NCI-H1694 treated with DMSO at 0.1 percent for 48 hours (cell line): Measurements from ENCODE around the gene NTN4.
"Not testable (repeated sequence)": the region's sequence is repeated elsewhere in the genome, so short reads cannot be mapped to it uniquely, and the experiment has no call there.

Experiments
- DNase-seq: peaks from one replicate; lab custom pipeline; 2025; lab: John Stamatoyannopoulos, UW

Gene NTN4

GRCh38 chr12:95790033-95790916, at the start of gene NTN4:
Gene NTN4 (minus strand): TSS chr12:95790764. CDS start chr12:95790309, 455 bp downstream.
- DNase-seq: no peak

- DNase-seq: no peak
Observed at GRCh38 chr12:95838125-95838524, 47.6 kb upstream of the NTN4 start.

- no peak for DNase-seq
Observed at GRCh38 chr12:95837240-95838038, 46.9 kb upstream of the NTN4 start.

- no peak for DNase-seq
Observed at GRCh38 chr12:95836630-95837239, 46.2 kb upstream of the NTN4 start.

- DNase-seq: no peak
Observed at GRCh38 chr12:95836185-95836609, 45.6 kb upstream of the NTN4 start.

- no peak for DNase-seq
Observed at GRCh38 chr12:95834572-95834971, 44.0 kb upstream of the NTN4 start.

DNA sequence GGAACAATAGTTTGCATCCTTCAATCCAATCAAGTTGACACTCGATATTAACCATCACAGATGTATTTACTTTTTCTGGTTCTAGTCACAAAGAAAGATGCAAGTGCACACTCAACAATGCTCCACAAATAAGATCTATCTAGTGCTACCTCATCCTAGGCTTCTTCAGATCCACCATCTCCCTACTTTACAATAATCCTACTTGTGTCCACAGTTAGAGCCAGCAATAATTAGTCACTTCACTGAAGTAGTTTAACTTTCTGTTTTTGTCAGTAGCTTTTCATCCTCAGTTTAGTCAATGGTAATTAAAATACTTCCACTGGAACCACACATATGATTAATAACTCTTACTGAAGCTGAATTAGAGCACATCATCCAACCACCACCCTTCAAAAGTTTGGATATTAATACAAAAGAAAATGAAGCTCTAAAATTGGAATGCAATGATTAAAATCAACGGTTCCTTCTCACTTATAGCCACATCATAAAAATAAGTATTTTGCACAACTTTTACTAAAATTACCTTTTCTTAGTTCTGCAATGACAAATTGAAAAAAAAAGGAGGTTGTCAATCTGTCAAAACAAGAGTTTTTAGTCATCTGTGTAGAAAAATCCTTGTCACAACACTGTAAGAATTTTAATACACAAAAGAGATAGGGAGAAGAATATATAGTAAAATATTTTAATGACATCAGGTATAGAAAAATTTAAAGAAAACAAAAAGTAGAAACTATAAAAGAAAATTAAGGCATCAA, 39.9 kb upstream of the NTN4 start:
- no peak for DNase-seq

DNA sequence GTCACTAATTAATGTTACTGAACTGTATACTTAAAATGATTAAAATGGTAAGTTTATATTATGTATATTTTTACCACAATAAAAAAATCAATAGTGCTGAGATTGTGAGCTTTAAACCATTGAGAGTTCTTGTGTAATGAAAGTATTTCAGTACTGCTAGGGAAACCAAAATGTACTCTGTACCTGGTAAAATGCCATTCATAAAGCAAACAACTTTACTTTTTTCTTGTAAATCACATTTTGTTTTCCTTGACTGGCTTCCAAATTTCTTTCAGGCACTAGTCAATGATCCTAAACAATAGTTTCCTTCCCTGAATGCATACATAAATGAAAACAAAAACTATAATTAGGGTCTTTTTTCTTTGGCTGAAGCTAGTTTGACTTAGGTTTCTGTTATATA, 38.8 kb upstream of the NTN4 start:
- DNase-seq: no peak

DNA sequence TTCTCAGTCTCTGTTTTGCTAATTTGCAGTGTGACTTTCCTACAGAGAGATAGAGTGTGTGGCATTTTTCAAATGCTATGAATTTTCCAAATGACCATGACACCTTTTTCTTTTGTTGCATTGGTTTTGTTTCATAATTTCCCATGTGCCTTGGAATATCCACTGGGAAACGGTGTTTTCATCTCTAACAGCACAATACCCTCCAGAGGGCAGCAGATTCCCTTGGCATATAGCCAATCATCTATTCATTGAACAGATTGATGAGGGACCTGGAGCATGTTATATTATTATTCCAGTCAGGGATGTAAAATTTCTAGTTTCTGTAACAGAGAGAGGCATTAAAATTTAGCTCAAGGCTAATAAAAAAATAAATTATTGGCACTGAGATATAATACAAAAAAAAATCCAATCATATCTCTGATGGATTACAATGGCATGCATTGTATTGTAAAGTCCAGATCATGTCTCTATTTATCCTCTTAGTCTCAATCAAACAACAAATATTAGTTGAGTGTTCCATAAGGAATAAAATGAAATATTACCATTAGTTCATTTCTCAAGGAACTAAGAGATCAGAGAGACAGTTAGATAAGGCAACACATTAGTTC, 29.6 kb upstream of the NTN4 start:
- DNase-seq: peak; percentile 70

GRCh38 chr12:95815632-95816212, 25.2 kb upstream of the NTN4 start:
- peak; percentile 47 for DNase-seq

- DNase-seq: not testable (repeated sequence)
Observed at GRCh38 chr12:95812155-95812554, 21.6 kb upstream of the NTN4 start.

DNA sequence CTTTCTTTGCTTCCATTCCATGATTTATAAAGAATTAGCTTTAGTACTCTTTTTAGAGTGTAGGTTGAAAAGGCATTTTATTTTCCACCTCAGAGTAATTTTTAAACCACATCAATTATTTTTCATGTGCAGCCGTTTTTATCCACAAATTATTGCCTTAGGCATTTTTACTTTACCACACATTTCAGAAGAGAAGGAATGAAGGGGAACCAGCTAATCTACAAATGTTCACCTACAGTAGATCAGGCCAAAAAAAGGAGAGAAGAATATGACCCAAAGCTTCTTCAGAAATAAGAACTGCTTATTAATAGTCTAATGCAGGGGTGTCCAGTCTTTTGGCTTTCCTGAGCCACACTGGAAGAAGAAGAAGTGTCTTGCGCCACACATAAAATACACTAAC, 19.8 kb upstream of the NTN4 start:
- no peak for DNase-seq

- DNase-seq: no peak
Observed at GRCh38 chr12:95809000-95809680, 18.6 kb upstream of the NTN4 start.

- DNase-seq: no peak
Observed at GRCh38 chr12:95808146-95808545, 17.6 kb upstream of the NTN4 start.

- no peak for DNase-seq
Observed at GRCh38 chr12:95805864-95806671, 15.5 kb upstream of the NTN4 start.

DNA sequence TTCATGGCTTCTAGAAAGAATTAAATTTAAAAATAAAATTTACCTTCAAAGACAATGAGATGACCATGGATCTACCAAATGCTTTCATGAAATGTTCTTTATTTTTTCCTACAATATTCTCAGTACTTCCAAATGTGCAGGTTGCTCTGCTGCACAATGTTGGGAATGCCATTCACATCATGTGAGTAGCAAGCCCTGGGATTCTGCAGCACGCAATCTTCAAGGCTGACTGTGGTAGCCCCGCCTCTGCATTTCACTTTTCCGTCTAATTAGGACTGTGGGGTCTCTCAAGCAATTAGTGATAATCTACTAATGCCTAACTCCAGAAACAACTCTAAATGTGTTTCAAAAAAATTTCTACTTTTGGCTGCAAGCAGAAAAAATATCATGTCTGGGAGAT, 13.7 kb upstream of the NTN4 start:
- no peak for DNase-seq

DNA sequence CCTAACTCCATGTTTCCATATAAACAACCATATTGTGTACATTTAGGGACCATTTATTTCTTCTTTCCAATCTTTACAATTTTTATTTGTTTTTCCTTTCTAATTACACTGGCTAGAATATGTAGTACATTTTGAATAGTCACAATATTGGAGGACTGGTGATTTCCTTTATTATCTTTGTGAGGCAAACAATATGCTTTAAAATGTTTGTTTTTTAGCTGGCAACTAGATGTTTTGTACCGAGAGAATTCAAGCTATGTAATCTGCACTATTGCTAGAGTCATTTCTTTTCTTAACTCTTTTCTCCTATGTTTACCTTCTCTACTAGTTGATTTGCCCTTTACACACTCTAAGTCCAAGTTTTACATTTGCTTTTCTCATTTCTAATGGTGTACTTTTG, 13.3 kb upstream of the NTN4 start:
- DNase-seq: no peak

- DNase-seq: no peak
Observed at GRCh38 chr12:95802482-95803270, 12.1 kb upstream of the NTN4 start.

- no peak for DNase-seq
Observed at GRCh38 chr12:95796982-95797289, 6.4 kb upstream of the NTN4 start.
